Measurements from ENCODE around the gene SF3A2. TPM values are rescaled to one million over a fixed set of nuclear protein-coding genes. Genes with fewer than 3 reads are reported as not detected.

The SF3A2 gene
- total and polyA plus RNA-seq, 10 of the 15 experiments (the other 5 are each of a cell fraction or from before 2014, with no cell fraction given): 0.33 to 143 (median 30.6) TPM

GRCh38 chr19:2270423-2271233 is 34.0 kb downstream of the SF3A2 start (continued):
- TF ChIP-seq IRF5 (IDR thresholded peaks at IDR 0.05; ENCODE audit: borderline replicate concordance) (no peak), RELA (IDR thresholded peaks at IDR 0.05; ENCODE audit: borderline replicate concordance, partially characterized antibody) (no peak), SREBF1 (IDR thresholded peaks at IDR 0.05; ENCODE audit: low read length) (no peak), NFYA (IDR thresholded peaks at IDR 0.05; ENCODE audit: borderline replicate concordance, low read depth, low read length) (no peak), SMAD1 (IDR thresholded peaks at IDR 0.05; ENCODE audit: low read depth, partially characterized antibody) (no peak), STAT3 (IDR thresholded peaks at IDR 0.05; ENCODE audit: low read depth, low read length) (no peak), SUPT20H (IDR thresholded peaks at IDR 0.05; ENCODE audit: borderline replicate concordance, control insufficient read depth, low read depth, low read length) (no peak), NFIC (IDR thresholded peaks at IDR 0.05; ENCODE audit: low read depth, low read length) (no peak), RUNX3 (IDR thresholded peaks at IDR 0.05; ENCODE audit: low read length) (0 out of 2 replicates have a peak, but pooled peaks have one; percentile 18), CTCF (IDR thresholded peaks at IDR 0.05 in 2 of 3, conservative IDR thresholded peaks at IDR 0.05 in 1 of 3; ENCODE audit: control insufficient read depth in 2 of 3, extremely low read depth in 1 of 3, insufficient read depth in 1 of 3, low read depth in 3 of 3, low read length in 3 of 3) (no peak), TCF7 (IDR thresholded peaks at IDR 0.05; ENCODE audit: borderline replicate concordance) (no peak), MYC (IDR thresholded peaks at IDR 0.05; ENCODE audit: insufficient read depth, insufficient read length, insufficient replicate concordance, low read length, severe bottlenecking) (no peak), PAX5 (IDR thresholded peaks at IDR 0.05; ENCODE audit: borderline replicate concordance, low read depth, low read length) (no peak), PML (IDR thresholded peaks at IDR 0.05; ENCODE audit: low read length) (no peak), IKZF2 (IDR thresholded peaks at IDR 0.05) (0 out of 4 replicates have a peak, but pooled peaks of 1 of the 2 experiments have one; percentile 16), ZBTB11 (CRISPR knock-in tag; IDR thresholded peaks at IDR 0.05) (no peak), RFX5 (IDR thresholded peaks at IDR 0.05; ENCODE audit: low read depth, low read length) (no peak), BHLHE40 (IDR thresholded peaks at IDR 0.05; ENCODE audit: borderline replicate concordance in 1 of 2, low read depth in 2 of 2, low read length in 1 of 2) (no peak), ATF3 (IDR thresholded peaks at IDR 0.05; ENCODE audit: borderline replicate concordance, extremely low read depth, low read depth, low read length) (no peak), ESRRA (IDR thresholded peaks at IDR 0.05; ENCODE audit: low read length) (no peak), ZNF274 (IDR thresholded peaks at IDR 0.05; ENCODE audit: insufficient read depth, insufficient read length) (no peak)
